MM.1S (cell line): ENCODE measurements around the gene ELANE.

Source experiments
- DNase-seq: peaks from one replicate; pipeline ENCODE4 v3.0.0-alpha.2; 2015
- H2AFZ ChIP-seq: fragments of 300-600 bp; sonication (generic); 2 replicates; pipeline ENCODE4 v1.6.0; 2016; ENCODE audit warnings: antibody characterized with exemption, low read length
- H3F3A ChIP-seq: fragments of 300-600 bp; sonication (generic); 2 replicates; pipeline ENCODE4 v1.6.1; 2016; ENCODE audit warnings: mild to moderate bottlenecking, antibody characterized with exemption, low read length, moderate library complexity, mixed read lengths; ENCODE audit not compliant: insufficient read depth
- H3K27ac ChIP-seq: fragments of 300-600 bp; sonication (generic); 2 replicates; pipeline ENCODE4 v1.5.1; 2016; ENCODE audit warnings: mild to moderate bottlenecking, low read length
- H3K27me3 ChIP-seq: fragments of 300-600 bp; sonication (generic); replicated peaks from 2 replicates; pipeline ENCODE4 v1.6.0; 2016; ENCODE audit warnings: low read length; ENCODE audit not compliant: insufficient read depth
- H3K36me3 ChIP-seq: fragments of 300-600 bp; sonication (generic); replicated peaks from 2 replicates; pipeline ENCODE4 v1.6.1; 2016; ENCODE audit warnings: mild to moderate bottlenecking, low read length, mixed read lengths; ENCODE audit not compliant: insufficient read depth
- H3K4me1 ChIP-seq: fragments of 300-600 bp; sonication (generic); 2 replicates; pipeline ENCODE4 v1.6.1; 2016; ENCODE audit warnings: low read length, mixed read lengths
- H3K4me2 ChIP-seq: fragments of 300-600 bp; sonication (generic); 2 replicates; pipeline ENCODE4 v1.6.0; 2016; ENCODE audit warnings: low read depth, low read length
- H3K4me3 ChIP-seq: fragments of 300-600 bp; sonication (generic); 2 replicates; pipeline ENCODE4 v1.5.1; 2016; ENCODE audit warnings: low read length, mixed read lengths
- H3K79me2 ChIP-seq: fragments of 300-600 bp; sonication (generic); 2 replicates; pipeline ENCODE4 v1.6.1; 2016; ENCODE audit warnings: mixed run types, low read length, mixed read lengths
- H3K9ac ChIP-seq: fragments of 300-600 bp; sonication (generic); 2 replicates; pipeline ENCODE4 v1.6.1; 2016; ENCODE audit warnings: low read length, mixed read lengths
- H3K9me2 ChIP-seq: fragments of 300-600 bp; sonication (generic); replicated peaks from 2 replicates; pipeline ENCODE4 v1.6.1; 2016; ENCODE audit warnings: mild to moderate bottlenecking, low read length, mixed read lengths; ENCODE audit not compliant: insufficient read depth
- H3K9me3 ChIP-seq: fragments of 300-600 bp; sonication (generic); replicated peaks from 2 replicates; pipeline ENCODE4 v1.6.1; 2016; ENCODE audit warnings: mild to moderate bottlenecking, low read length, mixed read lengths; ENCODE audit not compliant: insufficient read depth
- H4K20me1 ChIP-seq: fragments of 300-600 bp; sonication (generic); 2 replicates; pipeline ENCODE4 v1.6.1; 2016; ENCODE audit warnings: mild to moderate bottlenecking, low read length, moderate library complexity, mixed read lengths; ENCODE audit not compliant: insufficient read depth
- CTCF ChIP-seq: fragments of 300-600 bp; sonication (generic); IDR thresholded peaks from 2 replicates; pipeline ENCODE4 v1.5.1; 2016; ENCODE audit warnings: antibody characterized with exemption, low read length, mixed read lengths
- EZH2 ChIP-seq: fragments of 300-600 bp; sonication (generic); optimal IDR thresholded peaks from 2 replicates; pipeline ENCODE3; 2017; ENCODE audit warnings: low read depth, mild to moderate bottlenecking, antibody characterized with exemption, low read length, mixed read lengths
- EZH2phosphoT487 ChIP-seq: fragments of 300-600 bp; sonication (generic); IDR thresholded peaks from 2 replicates; pipeline ENCODE4 v1.6.1; 2018; ENCODE audit warnings: antibody characterized with exemption, low read length

The ELANE gene

GRCh38 chr19:862581-863314 lies 10.6 kb downstream of the ELANE start:
- peak; percentile 73 for DNase-seq
- Histone ChIP-seq H2AFZ (peak overlapping the region; percentile 78), H3K9me3 (no peaks in the 10 kb centered on the region), H4K20me1 (0 out of 2 replicates have a peak, but pooled peaks cover 3% of the 10 kb centered on the region), H3F3A (peaks cover 7% of the 10 kb centered on the region; the same call in 1 of the 2 replicates), H3K4me3 (peak overlapping the region; percentile 48), H3K9ac (no peak overlapping the region), H3K36me3 (no peaks in the 10 kb centered on the region), H3K4me2 (peak overlapping the region; percentile 94), H3K9me2 (no peaks in the 10 kb centered on the region), H3K27ac (no peak overlapping the region), H3K27me3 (peaks cover 25% of the 10 kb centered on the region), H3K4me1 (peaks cover 5% of the 10 kb centered on the region), H3K79me2 (no peaks in the 10 kb centered on the region)
- TF ChIP-seq EZH2phosphoT487 (no peak), CTCF (no peak), EZH2 (no peak)

GRCh38 chr19:863315-863620 lies 11.2 kb downstream of the ELANE start:
- H2AFZ ChIP-seq: 0 out of 2 replicates have a peak overlapping the region, but pooled peaks have one; percentile 78
- no peaks in the 10 kb centered on the region for H3K9me2 ChIP-seq
- 0 out of 2 replicates have a peak, but pooled peaks cover 3% of the 10 kb centered on the region for H4K20me1 ChIP-seq
- H3K9ac ChIP-seq: no peak overlapping the region
- TF ChIP-seq EZH2: no peak
- no peak for TF ChIP-seq CTCF
- TF ChIP-seq EZH2phosphoT487: no peak
- peaks cover 7% of the 10 kb centered on the region; the same call in 1 of the 2 replicates for H3F3A ChIP-seq
- no peak for DNase-seq
- peaks cover 5% of the 10 kb centered on the region for H3K4me1 ChIP-seq
- H3K4me3 ChIP-seq: peak overlapping the region; percentile 48
- no peaks in the 10 kb centered on the region for H3K36me3 ChIP-seq
- peaks cover 23% of the 10 kb centered on the region for H3K27me3 ChIP-seq
- peak overlapping the region; percentile 94 for H3K4me2 ChIP-seq
- H3K27ac ChIP-seq: no peak overlapping the region
- H3K9me3 ChIP-seq: no peaks in the 10 kb centered on the region
- H3K79me2 ChIP-seq: no peaks in the 10 kb centered on the region

- no peaks in the 10 kb centered on the region for H3K36me3 ChIP-seq
- DNase-seq: no peak
- TF ChIP-seq EZH2: no peak
- TF ChIP-seq EZH2phosphoT487: no peak
- TF ChIP-seq CTCF: no peak
Observed at GRCh38 chr19:866769-867300, 14.7 kb downstream of the ELANE start.

More at GRCh38 chr19:866769-867300, 14.7 kb downstream of the ELANE start:
- H3K4me2 ChIP-seq: no peak overlapping the region
- peaks cover under 1% of the 10 kb centered on the region; the same call in 1 of the 2 replicates for H3K27me3 ChIP-seq
- no peaks in the 10 kb centered on the region for H3K9me3 ChIP-seq
- no peak overlapping the region for H3K9ac ChIP-seq
- H4K20me1 ChIP-seq: 0 out of 2 replicates have a peak, but pooled peaks cover 3% of the 10 kb centered on the region
- H3K9me2 ChIP-seq: no peaks in the 10 kb centered on the region
- no peaks in the 10 kb centered on the region for H3K79me2 ChIP-seq
- no peak overlapping the region for H3K4me3 ChIP-seq
- no peak overlapping the region for H2AFZ ChIP-seq
- no peak overlapping the region for H3K27ac ChIP-seq
- peaks cover 7% of the 10 kb centered on the region; the same call in 1 of the 2 replicates for H3F3A ChIP-seq
- peaks cover 5% of the 10 kb centered on the region for H3K4me1 ChIP-seq
